HG03025 (cell line): ENCODE results near the gene TEX22.

Source experiments
- ATAC-seq: cut with Tn5 transposase; IDR thresholded peaks from one replicate; pipeline ENCODE4 v1.9.1; 2021; ENCODE audit warnings: mild to moderate bottlenecking, moderate library complexity; ENCODE audit not compliant: unreplicated experiment, low FRiP score

Gene TEX22

GRCh38 chr14:105397350-105397931 lies 897 bp upstream of the TEX22 start:
- ATAC-seq = no peak

GRCh38 chr14:105398726-105399465 lies 558 bp downstream of the TEX22 start:
- peak; percentile 37 for ATAC-seq

DNA sequence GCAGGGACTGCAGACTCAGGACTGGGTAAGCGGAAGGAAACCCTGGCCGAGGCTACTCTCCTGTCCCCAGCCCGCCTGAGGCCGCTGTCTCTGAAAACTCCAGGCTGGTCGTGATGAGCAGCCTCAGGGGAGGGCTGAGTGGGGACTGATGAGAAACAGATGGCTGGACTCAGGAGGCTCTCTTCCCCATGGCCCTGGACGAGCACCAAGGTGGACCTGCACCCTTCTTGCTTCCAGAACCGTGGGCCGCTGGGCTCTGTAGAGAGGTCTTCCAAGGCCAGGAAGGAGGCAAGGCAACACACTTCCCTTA lies 1.1 kb downstream of the TEX22 start:
- no peak for ATAC-seq

DNA sequence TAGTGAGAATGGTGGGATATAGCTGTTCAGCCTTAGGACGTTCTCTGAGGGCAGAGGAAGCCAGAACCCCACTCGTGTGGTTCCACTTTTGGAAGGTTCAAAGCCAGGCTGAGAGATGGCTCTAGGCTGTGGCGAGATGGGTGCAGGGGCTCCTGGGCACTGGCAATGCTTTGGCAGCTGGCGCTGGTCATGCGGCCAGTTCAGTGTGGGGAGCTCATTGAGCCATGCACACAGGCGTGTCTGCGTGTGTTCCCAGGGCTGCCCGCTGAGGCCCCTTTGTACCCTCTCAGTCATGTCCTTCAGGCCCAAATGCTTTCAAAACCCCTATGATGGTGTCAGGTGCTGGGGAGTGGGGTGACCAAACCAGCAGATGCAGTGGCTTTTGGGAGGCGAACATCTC lies 1.7 kb downstream of the TEX22 start:
- ATAC-seq = no peak

DNA sequence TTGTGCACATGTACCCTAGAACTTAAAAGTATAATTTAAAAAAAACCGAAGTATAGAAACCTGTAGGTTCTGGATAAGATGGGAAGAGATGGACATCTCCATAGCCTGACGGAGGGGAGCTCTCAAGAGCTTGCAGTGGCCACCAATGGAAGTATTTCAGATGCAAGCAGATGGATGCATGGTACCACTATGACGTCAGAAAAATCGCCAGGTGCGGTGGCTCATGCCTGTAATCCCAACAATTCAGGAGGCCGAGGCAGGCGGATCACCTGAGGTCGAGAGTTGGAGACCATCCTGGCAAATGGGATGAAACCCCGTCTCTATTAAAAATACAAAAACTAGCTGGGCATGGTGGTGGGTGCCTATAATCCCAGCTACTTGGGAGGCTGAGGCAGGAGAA lies 3.4 kb downstream of the TEX22 start:
- no peak for ATAC-seq

DNA sequence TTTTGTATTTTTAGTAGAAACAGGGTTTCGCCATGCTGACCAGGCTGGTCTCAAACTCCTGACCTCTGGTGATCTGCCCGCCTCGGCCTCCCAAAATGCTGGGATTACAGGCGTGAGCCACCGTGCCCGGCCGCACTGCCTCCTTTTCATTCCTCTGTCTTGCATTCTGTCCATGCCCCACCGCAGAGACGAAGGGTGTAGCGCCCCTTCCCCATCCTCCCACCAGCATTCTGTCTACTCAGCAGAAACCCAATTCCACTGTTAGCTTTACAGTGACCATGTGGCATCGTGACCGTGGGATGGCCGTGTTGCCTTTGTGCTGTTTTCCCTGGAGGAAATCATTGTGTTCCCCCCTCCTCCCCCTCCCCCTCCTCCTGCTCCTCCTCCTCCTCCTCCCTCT lies 10.3 kb downstream of the TEX22 start:
- no peak for ATAC-seq

DNA sequence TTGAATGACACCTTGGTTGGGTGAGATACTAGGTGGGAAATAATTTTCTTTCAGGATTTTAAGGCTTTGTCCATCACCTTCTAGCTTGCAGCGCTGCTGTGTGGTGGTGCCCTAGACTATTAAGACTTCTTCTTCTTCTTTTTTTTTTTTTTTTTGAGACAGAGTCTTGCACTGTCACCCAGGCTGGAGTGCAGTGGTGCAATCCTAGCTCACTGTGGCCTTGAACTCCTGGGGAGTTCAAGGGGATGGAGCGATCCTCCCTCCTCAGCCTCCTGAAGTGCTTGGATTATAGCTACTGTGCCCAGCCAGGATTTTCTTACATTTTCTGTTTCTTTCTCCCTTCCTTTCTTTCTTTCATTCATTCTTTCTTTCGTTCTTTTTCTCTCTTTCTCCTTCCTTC lies 11.0 kb downstream of the TEX22 start:
- no peak for ATAC-seq

DNA sequence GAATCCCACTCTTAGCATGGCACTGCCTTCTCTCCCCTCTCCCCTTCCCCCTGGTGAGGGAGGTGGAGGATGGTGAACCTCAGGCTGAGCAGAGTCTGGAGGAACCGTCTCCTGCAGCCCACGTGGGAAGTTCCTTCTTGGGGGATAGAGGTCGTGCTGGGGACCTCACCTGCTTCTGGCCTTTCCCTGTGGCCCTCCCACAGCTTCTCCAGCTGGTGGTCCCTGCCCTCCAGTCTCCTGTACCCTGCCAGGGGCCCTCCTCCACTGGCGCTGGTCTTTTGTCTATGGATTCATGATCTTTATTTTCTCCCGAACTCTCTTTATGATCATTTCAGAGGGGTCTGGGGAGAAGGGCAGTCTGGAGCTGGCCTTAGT lies 12.3 kb downstream of the TEX22 start:
- no peak for ATAC-seq

DNA sequence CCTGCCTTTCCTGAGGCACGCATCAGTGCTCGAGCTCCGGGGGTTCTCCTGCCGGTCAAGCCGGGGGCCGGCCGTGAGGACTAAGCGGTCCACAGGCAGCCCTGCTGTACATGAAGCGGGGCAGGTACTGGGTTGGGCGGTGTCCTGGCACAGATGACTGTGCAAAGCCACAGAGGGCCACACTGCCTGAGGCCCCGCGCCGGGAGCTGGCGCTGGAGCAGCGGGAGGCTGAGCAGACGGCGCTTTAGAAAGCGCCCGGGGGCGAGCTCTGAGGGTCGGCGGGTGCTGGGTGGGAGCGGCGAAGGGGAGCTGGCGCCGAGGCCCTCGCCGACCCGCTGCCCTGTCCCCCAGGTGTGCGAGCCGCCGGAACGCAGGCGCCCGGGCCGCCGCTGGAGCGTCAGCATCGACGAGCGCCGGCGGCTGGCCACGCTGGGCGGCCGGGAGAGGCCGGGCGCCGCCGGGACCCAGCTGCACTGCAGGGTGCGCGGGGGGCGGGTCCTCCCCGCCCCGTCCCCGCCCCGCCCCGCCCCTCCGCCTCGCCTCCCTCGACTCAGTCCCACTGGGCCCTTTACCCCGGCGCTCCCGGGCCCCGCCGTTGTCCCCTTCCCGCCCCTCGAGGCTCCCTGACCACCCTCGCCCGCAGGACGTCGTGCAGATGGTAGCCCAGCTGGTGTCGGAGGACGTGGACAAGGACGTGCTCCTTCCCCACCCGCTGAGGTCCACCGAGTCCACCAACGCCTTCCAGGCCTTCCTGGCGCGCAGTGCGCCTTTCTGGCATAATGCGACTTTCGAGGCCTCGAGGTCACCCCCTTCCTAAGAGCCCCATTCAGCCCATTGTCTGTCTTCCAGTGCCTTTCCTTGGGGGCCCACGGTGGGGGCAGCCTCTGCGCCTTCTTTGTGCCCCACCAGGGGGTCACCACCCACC lies 12.9 kb downstream of the TEX22 start:
- ATAC-seq = no peak

DNA sequence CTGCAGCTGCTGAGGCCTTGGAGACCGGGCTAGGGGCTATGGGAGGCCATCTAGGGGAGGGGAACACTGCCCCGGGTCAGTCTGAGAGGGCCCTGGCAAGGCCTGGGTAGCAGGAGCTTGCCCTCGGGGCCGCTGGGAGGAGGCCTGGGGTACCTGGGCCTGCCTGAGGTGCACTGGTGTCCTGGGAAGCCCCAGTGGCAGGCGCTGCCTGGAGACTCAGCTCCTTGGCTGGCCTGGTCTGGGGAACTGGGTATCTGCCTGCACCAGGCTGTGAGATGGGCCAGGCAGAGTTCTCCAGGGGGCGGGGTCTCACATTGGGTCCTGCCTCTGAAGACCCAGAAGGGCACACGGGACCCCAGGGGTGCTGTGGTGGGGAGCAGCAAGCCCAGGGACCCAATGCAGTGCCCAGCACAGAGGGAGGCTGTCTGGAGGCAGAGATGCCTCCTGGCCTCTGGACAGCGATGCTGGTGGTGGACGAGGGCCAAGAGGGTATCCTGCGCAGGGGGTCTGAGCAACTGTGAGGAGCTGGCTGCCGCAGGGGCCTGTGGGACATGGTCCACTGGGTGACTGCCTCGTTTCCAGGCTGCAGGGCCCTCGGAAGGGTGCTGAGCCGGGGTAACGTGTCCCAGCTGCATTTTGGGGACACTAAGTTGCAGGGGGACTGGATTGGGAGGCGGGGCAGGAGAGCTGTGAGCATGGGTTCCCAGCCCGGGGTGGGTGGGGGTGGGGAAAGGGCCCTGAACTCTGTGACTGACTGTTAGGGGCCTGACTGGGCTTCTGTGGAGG lies 13.8 kb downstream of the TEX22 start:
- ATAC-seq = no peak

GRCh38 chr14:105412771-105413543 lies 14.6 kb downstream of the TEX22 start:
- ATAC-seq = no peak

DNA sequence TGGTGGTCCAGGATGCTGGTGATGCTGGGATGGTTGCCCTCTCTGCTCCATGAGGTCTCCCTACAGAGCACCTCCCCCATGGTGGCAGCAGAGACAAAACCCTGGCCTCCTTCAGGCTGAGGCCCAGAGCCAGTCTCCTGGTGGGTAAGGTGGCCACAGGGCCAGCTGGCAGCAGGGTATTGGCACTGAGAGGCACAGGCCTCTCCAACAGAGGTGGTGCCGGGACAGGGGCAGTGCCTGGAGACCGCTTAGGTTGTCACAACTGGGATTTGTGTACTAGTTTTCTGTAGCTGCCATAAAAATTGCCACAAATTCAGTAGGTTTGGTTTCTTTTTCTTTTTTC lies 15.2 kb downstream of the TEX22 start:
- no peak for ATAC-seq

DNA sequence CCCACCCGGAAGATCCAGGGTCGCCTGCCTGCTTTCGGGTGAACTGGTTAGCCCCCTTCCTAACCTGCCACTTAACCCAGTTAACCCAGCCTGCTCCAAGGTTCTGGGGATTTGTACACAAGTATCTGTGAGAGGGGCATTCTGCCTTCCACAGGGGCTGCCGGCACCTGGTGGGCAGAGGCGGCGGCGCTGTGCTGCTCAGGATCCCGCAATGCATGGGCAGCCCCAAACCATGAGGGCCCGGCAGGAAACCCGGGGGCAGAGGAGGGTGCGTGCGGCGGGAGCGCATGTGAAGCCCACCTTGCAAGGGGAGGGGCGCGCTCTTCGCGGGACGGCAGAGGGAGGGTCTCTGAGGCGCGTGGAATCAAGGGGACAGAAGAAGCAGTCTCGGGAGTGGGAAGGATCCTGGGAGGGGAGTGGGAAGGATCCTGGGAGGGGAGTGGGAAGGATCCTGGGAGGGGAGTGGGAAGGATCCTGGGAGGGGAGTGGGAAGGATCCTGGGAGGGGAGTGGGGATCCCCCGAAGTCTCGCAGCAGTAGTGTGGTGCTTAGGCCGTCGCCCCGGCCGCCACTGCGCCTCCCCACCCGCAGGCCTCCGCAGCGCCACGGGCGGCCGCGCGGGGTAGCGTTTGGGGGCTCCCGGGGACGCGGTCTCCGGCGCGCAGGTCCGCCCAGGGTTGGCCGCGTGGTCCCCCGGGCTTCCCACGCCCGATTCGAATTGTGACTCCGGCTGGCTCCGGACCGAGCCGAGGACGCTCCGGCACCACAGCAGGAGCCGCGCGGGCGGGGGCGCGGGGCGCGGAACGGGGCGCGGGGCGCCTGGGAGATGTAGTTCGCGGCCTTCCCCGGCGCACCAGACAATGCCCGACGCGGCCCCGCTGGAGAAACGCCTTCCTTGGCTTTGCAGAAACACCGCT lies 16.4 kb downstream of the TEX22 start:
- ATAC-seq = no peak

- ATAC-seq = no peak
Measured at GRCh38 chr14:105415481-105416428, 17.4 kb downstream of the TEX22 start.

- no peak for ATAC-seq
Measured at GRCh38 chr14:105416671-105417070, 18.3 kb downstream of the TEX22 start.

DNA sequence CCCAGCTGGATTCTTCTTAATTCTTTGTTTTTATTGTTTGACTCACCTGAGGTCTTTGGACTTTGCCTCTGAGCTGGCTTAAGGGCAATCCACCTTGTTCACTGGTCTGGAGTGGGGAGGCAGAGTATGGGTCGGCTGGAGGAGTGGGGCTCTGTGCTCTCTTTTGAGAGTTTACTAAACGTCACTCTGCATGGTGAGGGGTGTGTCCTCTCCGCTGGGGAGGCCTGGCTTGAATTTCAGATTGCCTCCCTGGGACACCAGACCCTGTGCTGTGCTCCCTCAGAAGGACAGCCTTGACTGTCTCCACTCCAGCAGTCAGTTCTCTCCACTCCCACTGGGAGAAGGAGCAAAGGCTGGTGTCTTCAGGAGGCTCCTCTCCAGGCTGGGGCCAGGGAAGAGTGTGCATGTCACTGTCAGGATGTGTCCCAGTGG lies 19.4 kb downstream of the TEX22 start:
- no peak for ATAC-seq

DNA sequence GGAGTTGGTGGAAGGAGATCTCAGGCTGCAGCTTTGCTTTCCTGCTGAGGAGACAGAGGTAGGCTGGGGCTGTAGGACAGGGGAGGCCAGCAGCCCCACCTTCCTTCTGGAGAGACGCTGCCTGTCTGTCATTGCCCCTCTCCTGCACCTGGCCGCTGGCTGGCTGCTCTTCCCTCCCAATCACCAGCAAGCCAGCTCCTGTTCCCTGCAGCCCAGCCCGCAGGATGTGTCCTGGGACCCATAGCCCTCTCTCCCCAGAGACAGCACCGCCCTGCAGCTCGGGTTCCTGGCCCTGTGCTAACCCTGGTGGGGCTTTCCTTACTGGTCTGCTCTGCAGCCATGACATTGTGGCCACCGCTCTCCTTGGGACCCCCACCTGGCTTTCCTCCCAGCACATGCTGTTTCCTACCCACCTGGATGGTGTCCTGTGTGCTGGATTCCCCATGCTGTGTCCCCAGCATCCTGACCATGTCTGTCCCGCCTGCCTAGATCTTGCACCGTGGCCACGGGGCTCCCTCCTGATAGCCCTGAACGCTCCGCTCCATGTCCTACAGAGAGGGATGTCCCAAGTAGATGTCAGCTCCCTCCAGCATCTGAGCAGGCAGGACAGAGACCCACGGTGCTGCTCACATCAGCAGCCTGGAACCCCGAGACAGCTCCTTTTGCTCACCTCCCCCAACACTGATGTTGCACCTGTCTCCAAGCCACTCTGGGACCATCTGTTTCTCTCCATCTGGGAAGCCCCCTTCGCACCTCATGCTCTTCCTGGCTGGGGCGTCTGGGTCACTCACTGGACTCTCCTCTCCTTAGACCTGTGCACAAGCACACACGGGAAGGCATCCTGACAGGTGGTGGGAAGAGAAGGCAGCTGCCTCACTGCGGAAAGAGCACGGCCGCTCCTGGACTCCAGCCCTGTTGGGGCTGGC lies 20.2 kb downstream of the TEX22 start:
- no peak for ATAC-seq
